Measurements from ENCODE around the gene OTOG.

OTOG gene

GRCh38 chr11:17558025-17558780, 11.1 kb downstream of the OTOG start:
- TF ChIP-seq FOXP2 (optimal IDR thresholded peaks at IDR 0.05; ENCODE audit: control extremely low read depth, extremely low read length, insufficient read depth) (no peak), EZH2 (IDR thresholded peaks at IDR 0.05) (no peak), POLR2AphosphoS5 (IDR thresholded peaks at IDR 0.05; ENCODE audit: borderline replicate concordance, low read depth, low read length) (no peak)
- Histone ChIP-seq H3K9ac (ENCODE audit: insufficient read length) (no peak overlapping the region), H3K4me3 (no peak overlapping the region), H3K36me3 (ENCODE audit: insufficient read depth, low read length) (no peaks in the 10 kb centered on the region), H3K27ac (no peak overlapping the region), H3K9me3 (ENCODE audit: low read depth, low read length) (no peaks in the 10 kb centered on the region)
- DNase-seq (ENCODE audit: low read depth, low spot score), result no peak

GRCh38 chr11:17558916-17559315, 11.9 kb downstream of the OTOG start:
- no peaks in the 10 kb centered on the region for H3K9me3 ChIP-seq (ENCODE audit: low read depth, low read length)
- no peak overlapping the region for H3K27ac ChIP-seq
- H3K4me3 ChIP-seq, result no peak overlapping the region
- no peak overlapping the region for H3K9ac ChIP-seq (ENCODE audit: insufficient read length)
- TF ChIP-seq FOXP2 (optimal IDR thresholded peaks at IDR 0.05; ENCODE audit: control extremely low read depth, extremely low read length, insufficient read depth) (no peak), POLR2AphosphoS5 (IDR thresholded peaks at IDR 0.05; ENCODE audit: borderline replicate concordance, low read depth, low read length) (no peak), EZH2 (IDR thresholded peaks at IDR 0.05) (no peak)
- no peaks in the 10 kb centered on the region for H3K36me3 ChIP-seq (ENCODE audit: insufficient read depth, low read length)
- DNase-seq (ENCODE audit: low read depth, low spot score), result no peak

- no peak overlapping the region for H3K9ac ChIP-seq (ENCODE audit: insufficient read length)
- no peaks in the 10 kb centered on the region for H3K9me3 ChIP-seq (ENCODE audit: low read depth, low read length)
- DNase-seq (ENCODE audit: low read depth, low spot score), result no peak
- no peak overlapping the region for H3K4me3 ChIP-seq
- TF ChIP-seq EZH2 (IDR thresholded peaks at IDR 0.05), result no peak
- no peak for TF ChIP-seq FOXP2 (optimal IDR thresholded peaks at IDR 0.05; ENCODE audit: control extremely low read depth, extremely low read length, insufficient read depth)
- no peak for TF ChIP-seq POLR2AphosphoS5 (IDR thresholded peaks at IDR 0.05; ENCODE audit: borderline replicate concordance, low read depth, low read length)
- H3K27ac ChIP-seq, result no peak overlapping the region
- H3K36me3 ChIP-seq (ENCODE audit: insufficient read depth, low read length), result no peaks in the 10 kb centered on the region
Observed at GRCh38 chr11:17559341-17560087, 12.5 kb downstream of the OTOG start.

- TF ChIP-seq EZH2 (IDR thresholded peaks at IDR 0.05), result no peak
- TF ChIP-seq POLR2AphosphoS5 (IDR thresholded peaks at IDR 0.05; ENCODE audit: borderline replicate concordance, low read depth, low read length), result no peak
- TF ChIP-seq FOXP2 (optimal IDR thresholded peaks at IDR 0.05; ENCODE audit: control extremely low read depth, extremely low read length, insufficient read depth), result no peak
- Histone ChIP-seq H3K36me3 (ENCODE audit: insufficient read depth, low read length) (no peaks in the 10 kb centered on the region), H3K9me3 (ENCODE audit: low read depth, low read length) (no peaks in the 10 kb centered on the region), H3K4me3 (no peak overlapping the region), H3K9ac (ENCODE audit: insufficient read length) (no peak overlapping the region), H3K27ac (no peak overlapping the region)
- no peak for DNase-seq (ENCODE audit: low read depth, low spot score)
Observed at GRCh38 chr11:17560281-17561110, 13.4 kb downstream of the OTOG start.

GRCh38 chr11:17561111-17561415, 14.0 kb downstream of the OTOG start:
- TF ChIP-seq EZH2 (IDR thresholded peaks at IDR 0.05) (no peak), FOXP2 (optimal IDR thresholded peaks at IDR 0.05; ENCODE audit: control extremely low read depth, extremely low read length, insufficient read depth) (no peak), POLR2AphosphoS5 (IDR thresholded peaks at IDR 0.05; ENCODE audit: borderline replicate concordance, low read depth, low read length) (no peak)
- Histone ChIP-seq H3K9ac (ENCODE audit: insufficient read length) (no peak overlapping the region), H3K27ac (no peak overlapping the region), H3K9me3 (ENCODE audit: low read depth, low read length) (no peaks in the 10 kb centered on the region), H3K4me3 (no peak overlapping the region), H3K36me3 (ENCODE audit: insufficient read depth, low read length) (no peaks in the 10 kb centered on the region)
- DNase-seq (ENCODE audit: low read depth, low spot score), result no peak

- no peak overlapping the region for H3K9ac ChIP-seq (ENCODE audit: insufficient read length)
- H3K9me3 ChIP-seq (ENCODE audit: low read depth, low read length), result no peaks in the 10 kb centered on the region
- TF ChIP-seq POLR2AphosphoS5 (IDR thresholded peaks at IDR 0.05; ENCODE audit: borderline replicate concordance, low read depth, low read length) (no peak), FOXP2 (optimal IDR thresholded peaks at IDR 0.05; ENCODE audit: control extremely low read depth, extremely low read length, insufficient read depth) (no peak), EZH2 (IDR thresholded peaks at IDR 0.05) (no peak)
- H3K36me3 ChIP-seq (ENCODE audit: insufficient read depth, low read length), result no peaks in the 10 kb centered on the region
- H3K4me3 ChIP-seq, result no peak overlapping the region
- no peak for DNase-seq (ENCODE audit: low read depth, low spot score)
- H3K27ac ChIP-seq, result no peak overlapping the region
Observed at GRCh38 chr11:17561526-17561925, 14.5 kb downstream of the OTOG start.

- H3K9ac ChIP-seq (ENCODE audit: insufficient read length), result no peak overlapping the region
- no peak for DNase-seq (ENCODE audit: low read depth, low spot score)
- H3K27ac ChIP-seq, result no peak overlapping the region
Observed at GRCh38 chr11:17563231-17563646, 16.2 kb downstream of the OTOG start.

More at GRCh38 chr11:17563231-17563646, 16.2 kb downstream of the OTOG start:
- H3K4me3 ChIP-seq, result no peak overlapping the region
- H3K36me3 ChIP-seq (ENCODE audit: insufficient read depth, low read length), result no peaks in the 10 kb centered on the region
- no peaks in the 10 kb centered on the region for H3K9me3 ChIP-seq (ENCODE audit: low read depth, low read length)
- TF ChIP-seq EZH2 (IDR thresholded peaks at IDR 0.05) (no peak), FOXP2 (optimal IDR thresholded peaks at IDR 0.05; ENCODE audit: control extremely low read depth, extremely low read length, insufficient read depth) (no peak), POLR2AphosphoS5 (IDR thresholded peaks at IDR 0.05; ENCODE audit: borderline replicate concordance, low read depth, low read length) (no peak)
